ENCODE data around the gene FCF1.
"Not testable (repeated sequence)": the region's sequence is repeated elsewhere in the genome, so short reads cannot be mapped to it uniquely, and the experiment has no call there.

Gene FCF1

DNA sequence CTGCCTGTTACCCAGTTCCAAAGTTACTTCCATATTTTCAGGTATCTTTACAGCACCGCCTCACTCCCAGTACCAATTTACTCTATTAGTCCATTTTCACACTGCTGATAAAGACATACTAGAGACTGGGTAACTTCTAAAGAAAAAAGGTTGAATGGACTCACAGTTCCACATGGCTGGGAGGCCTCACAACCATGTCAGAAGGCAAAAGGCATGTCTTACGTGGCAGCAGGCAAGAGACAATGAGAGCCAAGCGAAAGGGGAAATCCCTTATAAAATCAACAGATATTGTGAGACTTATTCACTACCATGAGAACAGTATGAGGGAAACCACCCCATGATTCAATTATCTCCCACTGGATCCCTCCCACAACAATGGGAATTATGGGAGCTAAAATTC, 9.9 kb upstream of the FCF1 start:
- DNase-seq, result no peak

DNA sequence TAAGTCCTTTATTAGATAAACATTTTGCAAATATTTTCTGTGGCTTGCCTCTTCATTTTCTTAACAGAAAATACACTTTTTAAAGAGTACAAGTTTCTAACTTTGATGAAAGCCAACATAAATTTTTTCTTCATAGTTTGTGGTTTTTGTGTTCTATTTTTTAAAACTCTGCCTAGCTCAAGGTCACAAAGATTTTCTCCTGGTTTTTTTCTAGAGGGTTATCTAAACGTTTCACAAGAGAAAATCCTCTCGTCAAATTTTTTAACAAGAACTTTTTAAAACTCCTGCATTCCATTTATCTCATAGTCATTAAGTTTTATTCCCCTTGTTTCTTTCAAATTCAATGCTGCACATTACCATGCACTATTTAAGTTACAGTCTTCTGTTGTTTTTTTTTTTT, 8.3 kb upstream of the FCF1 start:
- DNase-seq, result no peak

DNA sequence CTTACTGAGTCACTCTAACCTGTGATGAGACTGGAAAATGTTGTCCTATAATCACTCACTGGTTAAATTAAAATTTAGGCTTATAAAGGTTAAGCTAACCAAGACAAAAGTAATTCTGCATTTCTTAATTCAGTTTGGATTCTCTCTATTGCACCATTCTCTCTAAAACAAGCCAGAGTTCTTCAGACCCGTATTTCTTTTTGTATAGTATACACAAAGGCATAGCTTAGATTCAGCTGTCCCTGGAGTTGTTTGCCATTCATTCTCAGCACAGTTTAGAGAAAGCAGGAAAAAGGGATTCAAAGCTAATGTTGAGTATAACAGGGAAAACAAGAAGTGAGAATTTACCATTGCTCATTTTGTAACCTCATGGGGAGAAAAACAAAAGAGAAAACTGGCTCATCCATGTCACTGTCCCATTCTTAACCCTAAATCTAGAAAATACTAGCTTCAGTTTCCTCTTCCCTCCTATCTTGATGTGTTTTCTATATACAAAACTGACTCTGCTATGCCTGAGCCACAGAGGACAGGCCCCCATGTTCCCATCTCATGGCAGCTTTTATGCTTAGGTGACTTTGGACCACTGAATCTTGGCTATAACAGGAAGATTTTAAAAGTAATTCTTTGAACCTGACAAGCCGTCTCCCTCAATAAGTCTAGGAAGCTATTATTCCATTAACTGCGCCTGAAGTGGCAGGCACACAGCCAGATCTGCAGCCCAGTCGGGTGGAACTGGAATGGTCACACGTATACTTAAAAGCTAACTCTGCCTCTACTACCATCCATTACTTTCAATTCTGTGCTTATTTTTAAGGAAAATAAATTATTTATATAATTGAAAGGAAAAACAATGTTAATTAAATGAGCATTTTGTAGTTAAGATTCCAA, 7.1 kb upstream of the FCF1 start:
- no peak for DNase-seq

DNA sequence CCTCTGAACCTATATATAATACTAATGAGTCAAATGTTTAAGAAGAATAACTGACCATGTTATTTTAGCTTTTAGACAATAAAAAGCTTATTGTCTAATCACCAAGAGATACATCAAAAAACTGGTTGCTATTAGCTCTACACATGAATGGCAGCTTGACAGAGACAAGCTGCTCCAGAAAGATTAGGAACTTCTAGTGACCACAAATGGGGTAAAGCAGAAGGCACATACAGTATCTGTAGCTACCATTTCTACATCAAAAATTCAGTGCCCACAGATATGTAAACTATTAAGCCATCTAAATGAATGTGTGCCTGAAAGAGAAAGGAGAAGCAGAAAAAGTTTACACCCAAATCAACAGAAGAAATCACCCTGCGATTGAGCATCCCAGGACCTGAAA, 2.5 kb upstream of the FCF1 start:
- no peak for DNase-seq

DNA sequence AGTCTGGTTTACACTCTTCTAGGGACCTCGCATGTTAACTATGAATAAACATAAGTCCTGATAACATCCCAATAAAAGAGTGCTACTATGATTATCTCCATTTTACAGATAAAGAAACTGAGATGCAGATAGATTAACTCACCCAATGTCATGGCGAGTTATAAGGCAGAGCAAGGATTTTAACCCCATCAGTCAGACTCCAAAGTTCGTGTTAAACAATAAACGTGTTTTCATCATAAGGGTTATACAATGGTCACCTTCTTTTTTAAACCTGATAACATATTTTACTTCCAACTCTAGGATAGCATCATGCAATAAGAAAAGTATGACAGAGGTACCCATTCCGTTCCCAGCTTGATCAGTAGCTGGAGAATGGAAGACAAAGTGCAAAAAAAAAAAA, 1.3 kb upstream of the FCF1 start:
- no peak for DNase-seq

DNA sequence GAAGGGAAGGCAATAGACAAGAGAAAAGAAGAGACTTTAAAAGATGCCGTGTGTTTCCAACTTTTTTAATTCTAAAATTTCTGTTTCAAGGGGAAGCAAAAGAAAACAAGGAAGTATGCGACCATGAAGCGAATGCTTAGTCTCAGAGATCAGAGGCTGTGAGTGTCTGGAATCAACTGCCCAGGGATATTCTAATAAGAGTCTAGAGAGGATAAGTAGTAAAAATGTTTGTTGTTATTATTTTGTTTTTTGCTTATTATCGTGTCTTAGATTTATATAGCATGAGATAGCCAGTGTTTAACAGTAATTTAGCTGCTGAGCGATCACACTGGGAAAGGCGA, 421 bp downstream of the FCF1 start:
- no peak for DNase-seq

DNA sequence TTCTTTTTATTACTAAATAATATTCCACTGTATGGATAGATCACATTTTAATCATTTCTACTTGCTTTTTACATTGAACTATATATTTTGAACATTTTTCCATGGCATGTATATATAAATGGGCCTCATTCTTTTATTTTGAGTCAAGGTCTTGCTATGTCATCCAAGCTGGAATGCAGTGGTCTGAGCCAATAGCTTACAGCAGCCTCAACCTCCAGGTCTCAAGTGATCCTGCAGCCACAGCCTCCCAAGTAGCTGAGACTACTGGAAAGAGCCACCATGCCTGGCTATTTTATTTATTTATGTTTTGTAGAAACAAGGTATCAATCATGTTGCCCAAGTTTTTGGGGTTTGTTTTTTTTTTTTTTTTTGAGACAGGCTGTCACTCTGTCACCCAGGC, 7.6 kb downstream of the FCF1 start:
- DNase-seq, result no peak

DNA sequence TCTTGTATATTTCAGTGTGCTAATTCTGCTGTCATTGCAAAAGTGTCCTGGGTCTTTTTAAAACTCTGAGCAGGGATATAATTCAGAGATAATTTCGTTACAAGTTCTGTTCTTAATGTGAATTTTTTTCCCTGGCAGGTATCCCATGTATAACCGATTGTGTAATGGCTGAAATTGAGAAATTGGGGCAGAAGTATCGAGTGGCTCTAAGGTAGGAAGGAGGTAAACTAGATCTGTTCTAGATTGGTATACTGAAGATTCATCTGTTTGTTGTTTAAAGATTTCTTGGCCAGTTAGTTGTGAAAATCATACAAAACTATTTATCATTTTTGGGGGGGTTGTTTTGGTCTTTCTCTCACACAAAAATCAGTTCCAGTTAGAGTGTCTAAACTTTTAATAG, 10.2 kb downstream of the FCF1 start:
- no peak for DNase-seq

DNA sequence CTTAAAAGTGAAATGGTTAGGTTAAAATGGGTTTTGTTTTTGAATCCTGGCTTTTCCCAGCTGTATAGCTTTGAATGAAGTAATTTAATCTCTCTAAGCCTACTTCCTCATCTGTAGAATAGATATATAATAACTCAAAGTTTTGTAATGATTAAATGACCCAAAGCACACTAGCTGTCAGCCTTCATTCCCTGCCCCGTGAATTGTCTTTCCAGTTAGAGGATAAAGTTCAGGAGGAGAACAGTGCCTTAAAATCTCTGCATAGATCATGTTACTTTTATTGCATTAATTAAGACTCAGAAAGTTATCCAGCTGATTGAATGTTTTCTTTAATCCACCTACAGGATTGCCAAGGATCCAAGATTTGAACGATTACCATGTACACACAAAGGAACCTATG, 19.4 kb downstream of the FCF1 start:
- no peak for DNase-seq

DNA sequence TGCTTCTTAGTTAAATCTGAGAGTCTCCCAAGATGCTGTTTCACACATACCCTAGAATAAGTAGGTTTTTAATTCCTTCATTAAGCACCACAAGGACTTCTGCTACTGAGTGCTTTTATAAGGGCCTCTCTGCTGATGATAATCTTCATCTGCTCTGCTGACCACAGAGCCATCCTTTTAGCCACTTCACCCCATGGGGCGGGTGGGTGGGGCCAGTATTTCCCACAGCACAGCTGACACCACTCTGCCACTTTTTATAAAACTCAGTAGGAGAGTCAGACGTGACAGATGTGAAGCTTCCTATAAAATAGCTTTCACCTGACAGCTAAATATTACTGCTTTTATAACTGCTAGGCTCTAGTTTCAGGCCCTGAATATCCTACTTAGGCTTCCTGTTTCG, 20.3 kb downstream of the FCF1 start:
- DNase-seq, result no peak

DNA sequence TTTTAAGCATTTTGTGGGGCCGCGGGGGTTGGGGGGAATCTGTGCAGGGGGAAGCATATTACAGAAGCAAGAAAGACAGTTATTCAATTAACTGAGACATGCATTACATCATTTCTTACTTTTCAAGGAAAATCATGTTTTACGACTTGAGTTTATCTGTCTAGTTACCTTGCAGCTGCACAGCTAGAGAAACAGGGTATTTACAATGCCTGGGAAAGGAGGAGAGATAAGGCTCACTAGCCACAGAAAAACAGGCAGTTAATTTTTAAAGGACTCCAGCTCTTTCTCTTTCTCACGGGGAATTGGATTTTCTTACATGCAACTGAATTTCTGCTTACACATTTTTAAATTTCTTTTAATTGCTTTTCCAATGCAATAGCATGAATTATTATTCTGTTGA, 22.2 kb downstream of the FCF1 start:
- DNase-seq, result peak; percentile 18

DNA sequence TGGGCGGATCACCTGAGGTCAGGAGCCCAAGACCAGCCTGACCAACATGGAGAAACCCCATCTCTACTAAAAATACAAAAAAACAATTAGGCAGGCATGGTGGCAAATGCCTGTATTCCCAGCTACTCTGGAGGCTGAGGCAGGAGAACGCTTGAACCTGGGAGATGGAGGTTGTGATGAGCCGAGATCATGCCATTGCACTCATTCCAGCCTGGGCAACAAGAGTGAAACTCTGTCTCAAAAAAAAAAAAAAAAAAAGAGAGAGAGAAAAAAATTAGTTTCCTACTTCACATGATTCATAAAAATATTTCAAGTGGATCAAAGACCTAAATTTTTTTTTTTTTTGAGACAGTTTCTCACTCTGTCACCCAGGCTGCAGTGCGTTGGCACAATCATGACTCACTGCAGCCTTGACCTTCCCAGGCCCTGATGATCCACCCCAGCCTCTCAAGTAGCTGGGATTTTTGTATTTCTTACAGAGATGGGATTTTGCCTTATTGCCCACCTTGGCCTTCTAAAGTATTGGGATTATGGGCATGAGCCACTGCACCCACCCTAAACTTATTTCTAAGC, 24.9 kb downstream of the FCF1 start:
- DNase-seq, result peak; percentile 14

DNA sequence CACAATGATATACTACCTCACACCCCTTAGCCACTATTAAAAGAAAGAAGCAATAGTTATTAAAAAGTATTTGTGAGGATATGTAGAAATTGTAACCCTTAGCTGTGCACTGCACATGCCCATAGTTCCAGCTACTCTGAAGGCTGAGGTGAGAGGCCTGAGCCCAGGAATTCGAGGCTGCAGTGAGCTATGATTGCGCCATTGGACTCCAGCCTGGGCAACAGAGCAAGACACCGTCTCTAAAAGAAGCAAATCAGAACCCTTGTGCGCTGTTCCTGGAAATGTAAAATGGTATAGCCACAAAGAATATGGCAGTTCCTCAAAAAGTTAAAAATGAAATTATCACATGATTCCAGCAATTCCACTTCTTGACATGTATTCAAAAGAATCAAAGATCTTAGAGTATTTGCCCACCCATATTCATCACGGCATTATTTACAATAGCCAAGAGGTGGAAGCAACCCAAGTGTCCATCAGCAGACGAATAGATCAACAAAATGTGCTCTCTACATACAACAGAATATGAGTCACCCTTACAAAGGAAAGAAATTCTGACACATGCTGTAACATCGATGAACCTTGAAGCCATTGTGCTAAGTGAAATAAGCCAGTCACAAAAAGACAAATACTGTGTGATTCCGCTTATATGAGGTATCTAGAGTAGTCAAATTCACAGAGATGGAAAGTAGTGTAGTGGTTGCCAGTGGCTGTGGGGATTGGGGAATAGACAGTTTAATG, 26.5 kb downstream of the FCF1 start:
- peak; percentile 23 for DNase-seq

DNA sequence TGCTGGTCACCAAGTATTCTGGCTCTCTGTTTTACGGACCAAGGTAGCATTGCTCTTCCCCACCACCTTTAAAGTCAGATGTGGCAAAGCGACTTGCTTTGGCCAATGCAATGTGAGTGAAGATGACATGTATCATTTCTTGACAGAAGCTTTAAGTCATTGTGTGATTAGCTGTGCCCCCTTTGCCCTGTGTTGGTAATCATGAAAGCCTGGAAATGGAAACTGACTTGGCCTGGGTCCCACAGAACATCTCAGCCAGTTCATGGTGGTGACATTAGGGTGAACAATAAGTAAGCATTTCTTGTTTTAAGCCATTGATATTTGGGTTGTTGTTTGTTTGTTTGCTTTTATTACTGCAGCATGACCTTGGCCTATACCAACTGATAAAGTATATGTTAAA, 34.3 kb downstream of the FCF1 start:
- DNase-seq, result no peak

DNA sequence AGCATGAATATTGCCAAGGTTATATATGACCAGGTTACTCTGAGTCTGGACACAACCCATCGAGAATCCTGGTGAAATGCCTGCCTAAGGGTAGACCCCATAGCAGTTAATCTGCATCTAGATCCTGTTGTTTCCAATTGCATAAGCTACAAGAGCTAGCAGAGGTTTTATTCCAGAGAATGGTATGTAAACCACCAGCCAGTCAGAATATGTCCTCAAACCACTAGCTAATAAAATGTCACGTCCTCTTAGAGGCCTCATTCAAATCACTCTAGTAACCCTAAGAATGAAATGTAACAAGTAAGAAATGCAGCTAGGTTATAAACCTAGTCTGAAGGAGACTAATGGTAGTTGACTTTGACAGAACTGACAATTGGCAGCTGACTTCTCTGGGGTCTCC, 41.2 kb downstream of the FCF1 start:
- no peak for DNase-seq

DNA sequence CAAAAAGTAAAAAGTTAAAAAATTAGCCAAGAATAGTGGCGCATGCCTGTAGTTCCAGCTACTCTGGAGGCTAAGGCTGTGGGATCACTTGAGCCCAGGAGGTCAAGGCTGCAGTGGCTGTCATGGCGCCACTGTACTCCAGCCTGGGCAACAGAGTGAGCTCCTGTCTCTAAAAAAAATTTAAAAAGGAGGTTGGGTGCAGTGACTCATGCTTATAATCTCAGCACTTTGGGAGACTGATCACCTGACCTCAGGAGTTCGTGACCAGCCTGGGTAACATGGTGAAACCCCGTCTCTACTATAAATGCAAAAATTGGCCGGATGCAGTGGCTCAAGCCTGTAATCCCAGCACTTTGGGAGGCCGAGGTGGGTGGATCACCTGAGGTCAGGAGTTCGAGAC, 42.0 kb downstream of the FCF1 start:
- DNase-seq, result no peak

DNA sequence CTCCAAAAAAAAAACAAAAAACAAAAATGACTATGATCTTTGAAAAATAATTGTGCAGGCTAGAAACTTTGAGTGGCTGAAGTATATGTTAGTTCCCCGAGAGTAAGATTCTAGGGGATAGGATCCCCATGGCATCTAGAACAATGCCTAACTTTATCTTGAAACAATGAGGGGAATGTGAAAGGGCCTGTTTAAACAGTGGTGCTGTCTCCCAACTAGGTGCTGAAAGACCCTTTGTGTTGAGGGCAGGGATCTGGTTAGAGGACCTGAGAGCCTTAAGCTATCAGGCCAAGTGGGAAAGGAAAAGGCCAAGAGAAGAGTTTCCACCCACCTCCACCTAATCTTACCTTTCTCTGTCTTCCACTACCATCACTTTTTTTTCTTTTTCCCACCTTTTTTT, 43.4 kb downstream of the FCF1 start:
- no peak for DNase-seq

DNA sequence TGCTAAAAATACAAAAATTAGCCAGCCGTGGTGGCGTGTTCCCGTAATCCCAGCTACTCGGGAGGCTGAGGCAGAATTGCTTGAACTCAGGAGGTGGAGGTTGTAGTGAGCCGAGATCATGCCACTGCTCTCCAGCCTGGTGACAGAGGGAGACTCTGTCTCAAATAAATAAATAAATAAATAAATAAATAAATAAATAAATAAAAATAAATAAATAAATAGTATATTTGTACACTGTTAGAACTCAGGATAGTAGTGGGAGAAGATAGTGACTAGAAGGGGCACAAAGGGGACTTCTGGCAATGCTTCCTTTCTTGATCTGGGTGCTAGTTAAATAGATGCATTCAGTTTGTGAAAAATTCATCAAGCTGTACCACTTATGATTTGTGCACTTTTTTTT, 45.6 kb downstream of the FCF1 start:
- DNase-seq, result not testable (repeated sequence)

DNA sequence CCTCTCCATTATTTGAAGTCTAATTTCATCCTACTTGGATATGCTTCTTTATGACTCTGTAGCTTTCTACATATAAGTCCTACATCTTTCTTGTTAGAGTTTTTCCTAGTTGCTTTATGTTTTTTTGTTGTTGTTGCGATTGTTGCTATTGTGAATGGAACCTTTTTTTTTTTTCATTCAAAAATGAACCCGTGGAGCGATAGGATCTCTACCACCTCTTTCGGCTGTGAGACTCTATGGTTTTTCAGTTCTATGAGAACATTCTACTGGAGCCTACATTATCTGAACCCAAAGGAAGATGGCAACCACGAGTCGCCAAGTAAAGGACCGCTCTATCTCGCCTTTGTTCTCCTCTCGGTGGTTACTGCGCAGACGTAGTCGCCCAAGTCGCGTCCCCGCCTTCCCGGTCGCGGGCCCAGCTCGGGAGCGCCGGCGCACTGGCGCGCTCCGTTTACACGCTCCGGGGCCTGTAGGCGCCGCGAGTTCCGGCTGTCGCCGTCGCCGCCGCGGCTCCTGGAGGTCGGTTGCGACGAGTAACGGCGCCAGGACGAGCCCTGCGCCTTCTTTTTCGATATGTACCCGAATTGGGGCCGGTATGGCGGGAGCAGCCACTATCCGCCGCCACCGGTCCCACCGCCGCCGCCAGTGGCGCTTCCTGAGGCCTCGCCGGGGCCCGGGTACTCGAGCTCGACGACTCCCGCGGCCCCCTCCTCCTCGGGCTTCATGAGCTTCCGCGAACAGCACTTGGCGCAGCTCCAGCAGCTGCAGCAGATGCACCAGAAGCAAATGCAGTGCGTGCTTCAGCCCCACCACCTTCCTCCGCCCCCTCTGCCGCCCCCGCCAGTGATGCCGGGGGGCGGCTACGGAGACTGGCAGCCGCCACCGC, 50.2 kb downstream of the FCF1 start, which contains the start of gene YLPM1:
Gene YLPM1 (plus strand): TSS at position 400 of the 886 bp plus-strand sequence. CDS start 174 bp downstream, at position 574.
- peak; percentile 97 for DNase-seq

DNA sequence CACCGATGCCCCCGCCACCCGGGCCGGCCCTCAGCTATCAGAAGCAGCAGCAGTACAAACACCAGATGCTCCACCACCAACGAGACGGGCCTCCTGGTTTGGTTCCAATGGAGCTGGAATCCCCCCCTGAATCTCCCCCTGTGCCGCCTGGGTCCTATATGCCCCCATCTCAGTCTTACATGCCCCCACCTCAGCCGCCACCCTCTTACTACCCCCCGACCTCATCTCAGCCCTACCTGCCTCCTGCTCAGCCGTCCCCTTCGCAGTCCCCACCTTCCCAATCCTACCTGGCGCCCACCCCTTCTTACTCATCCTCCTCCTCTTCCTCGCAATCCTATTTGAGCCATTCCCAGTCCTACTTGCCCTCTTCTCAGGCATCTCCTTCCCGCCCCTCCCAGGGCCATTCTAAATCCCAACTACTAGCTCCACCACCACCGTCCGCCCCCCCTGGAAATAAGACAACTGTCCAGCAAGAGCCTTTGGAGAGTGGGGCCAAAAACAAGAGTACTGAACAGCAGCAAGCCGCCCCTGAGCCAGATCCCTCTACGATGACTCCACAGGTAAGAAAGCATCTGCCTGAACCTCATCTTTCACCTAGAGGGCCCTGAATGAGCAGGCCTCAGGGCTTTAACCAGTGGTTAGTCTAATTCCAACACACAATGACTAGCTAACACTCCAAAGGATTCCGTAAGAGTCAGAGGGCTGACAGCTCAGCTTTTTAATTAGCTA, 51.0 kb downstream of the FCF1 start:
- no peak for DNase-seq

DNA sequence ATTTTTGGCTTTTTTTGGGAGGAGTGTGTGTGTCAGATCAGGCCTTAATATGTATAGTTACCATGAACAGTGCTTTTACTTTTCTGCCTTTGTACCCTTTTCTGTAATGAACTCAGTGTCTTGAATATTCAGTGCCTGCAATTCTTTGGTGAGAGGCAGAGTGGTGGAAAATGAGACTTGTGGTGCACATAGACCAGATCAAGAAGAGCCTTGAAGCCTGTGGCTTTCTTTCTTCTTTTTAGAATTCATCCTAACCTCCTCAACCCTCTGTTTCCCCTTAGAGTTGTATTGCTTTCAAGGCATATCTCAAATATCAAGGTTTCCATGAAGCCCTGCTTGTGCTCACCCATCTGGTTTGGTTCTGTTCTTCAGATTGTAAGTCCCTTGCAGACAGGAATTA, 52.8 kb downstream of the FCF1 start:
- DNase-seq, result no peak

DNA sequence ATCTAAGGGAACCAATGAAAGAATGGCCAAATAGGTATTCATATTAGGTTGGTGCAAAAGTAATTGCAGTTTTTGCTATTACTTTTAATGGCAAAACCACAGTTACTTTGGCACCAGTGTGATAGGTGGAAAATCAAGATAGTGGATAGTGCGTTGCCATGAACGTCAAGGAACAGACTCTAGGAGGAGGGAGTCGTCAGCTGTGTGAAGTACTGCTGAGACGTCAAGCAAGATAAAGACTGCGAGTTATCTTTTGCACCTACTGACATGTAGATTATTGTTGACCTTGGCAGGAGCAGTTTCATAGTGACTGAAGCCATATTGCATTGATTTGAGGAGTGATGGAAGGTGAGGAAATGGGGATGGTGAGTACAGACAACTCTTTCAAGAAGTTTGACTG, 58.5 kb downstream of the FCF1 start:
- DNase-seq, result no peak
